Omental fat pad (tissue), 4 donors: ENCODE measurements around the gene TGM1. TPM values are rescaled to one million over a fixed set of nuclear protein-coding genes. Genes with fewer than 3 reads are reported as not detected.

Experiments used
- ATAC-seq: fragments of 150-250 bp; one replicate; pipeline ENCODE4 v1.9.1; 2016; ENCODE audit warnings: mild to moderate bottlenecking, moderate library complexity; ENCODE audit not compliant: low FRiP score
- DNase-seq: peaks from one replicate; pipeline ENCODE4 v3.0.0-alpha.2; 2019; ENCODE audit warnings: low spot score
- total RNA-seq, 4 donors: library from RNA; depleted of rRNA; stranded (reverse); fragments of >200 nt; gene quantifications; one replicate each; pipeline ENCODE4 v1.1.0, GENCODE V29; 2016
- TF ChIP-seq, protein P1 (sequence below), 3 donors: fragments of 450-650 bp; IDR thresholded peaks; one replicate each; pipeline ENCODE4 v1.5.1; 2016 to 2017; ENCODE audit warnings: antibody characterized with exemption in 3 of 3, mild to moderate bottlenecking in 3 of 3, moderate library complexity in 2 of 3

Gene TGM1
- total RNA-seq, 4 donors from 2014 or later, result 2.0 to 114 (median 79.1) TPM

DNA sequence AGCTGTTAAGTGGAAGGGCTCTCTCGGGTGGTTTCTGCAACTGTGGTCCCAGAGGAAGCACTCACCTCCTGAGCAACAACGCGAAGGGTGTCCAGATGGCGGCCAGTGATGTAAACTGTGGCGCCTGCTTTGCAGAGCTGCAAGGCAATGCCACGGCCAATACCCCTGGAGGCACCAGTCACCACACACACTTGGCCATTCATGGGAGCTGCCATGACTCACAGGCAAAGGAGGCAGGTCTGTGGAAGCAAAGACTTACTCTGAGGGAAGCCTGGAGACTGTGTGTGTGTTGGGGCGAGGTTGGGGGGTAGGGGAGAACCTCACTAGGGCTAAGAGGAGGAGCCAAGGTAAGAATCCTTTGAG lies 35.9 kb upstream of the TGM1 start:
- DNase-seq (no peak), ATAC-seq (peak; percentile 14)
- TF ChIP-seq, protein P1, sequence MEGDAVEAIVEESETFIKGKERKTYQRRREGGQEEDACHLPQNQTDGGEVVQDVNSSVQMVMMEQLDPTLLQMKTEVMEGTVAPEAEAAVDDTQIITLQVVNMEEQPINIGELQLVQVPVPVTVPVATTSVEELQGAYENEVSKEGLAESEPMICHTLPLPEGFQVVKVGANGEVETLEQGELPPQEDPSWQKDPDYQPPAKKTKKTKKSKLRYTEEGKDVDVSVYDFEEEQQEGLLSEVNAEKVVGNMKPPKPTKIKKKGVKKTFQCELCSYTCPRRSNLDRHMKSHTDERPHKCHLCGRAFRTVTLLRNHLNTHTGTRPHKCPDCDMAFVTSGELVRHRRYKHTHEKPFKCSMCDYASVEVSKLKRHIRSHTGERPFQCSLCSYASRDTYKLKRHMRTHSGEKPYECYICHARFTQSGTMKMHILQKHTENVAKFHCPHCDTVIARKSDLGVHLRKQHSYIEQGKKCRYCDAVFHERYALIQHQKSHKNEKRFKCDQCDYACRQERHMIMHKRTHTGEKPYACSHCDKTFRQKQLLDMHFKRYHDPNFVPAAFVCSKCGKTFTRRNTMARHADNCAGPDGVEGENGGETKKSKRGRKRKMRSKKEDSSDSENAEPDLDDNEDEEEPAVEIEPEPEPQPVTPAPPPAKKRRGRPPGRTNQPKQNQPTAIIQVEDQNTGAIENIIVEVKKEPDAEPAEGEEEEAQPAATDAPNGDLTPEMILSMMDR (IDR thresholded peaks at IDR 0.05), result no peak

DNA sequence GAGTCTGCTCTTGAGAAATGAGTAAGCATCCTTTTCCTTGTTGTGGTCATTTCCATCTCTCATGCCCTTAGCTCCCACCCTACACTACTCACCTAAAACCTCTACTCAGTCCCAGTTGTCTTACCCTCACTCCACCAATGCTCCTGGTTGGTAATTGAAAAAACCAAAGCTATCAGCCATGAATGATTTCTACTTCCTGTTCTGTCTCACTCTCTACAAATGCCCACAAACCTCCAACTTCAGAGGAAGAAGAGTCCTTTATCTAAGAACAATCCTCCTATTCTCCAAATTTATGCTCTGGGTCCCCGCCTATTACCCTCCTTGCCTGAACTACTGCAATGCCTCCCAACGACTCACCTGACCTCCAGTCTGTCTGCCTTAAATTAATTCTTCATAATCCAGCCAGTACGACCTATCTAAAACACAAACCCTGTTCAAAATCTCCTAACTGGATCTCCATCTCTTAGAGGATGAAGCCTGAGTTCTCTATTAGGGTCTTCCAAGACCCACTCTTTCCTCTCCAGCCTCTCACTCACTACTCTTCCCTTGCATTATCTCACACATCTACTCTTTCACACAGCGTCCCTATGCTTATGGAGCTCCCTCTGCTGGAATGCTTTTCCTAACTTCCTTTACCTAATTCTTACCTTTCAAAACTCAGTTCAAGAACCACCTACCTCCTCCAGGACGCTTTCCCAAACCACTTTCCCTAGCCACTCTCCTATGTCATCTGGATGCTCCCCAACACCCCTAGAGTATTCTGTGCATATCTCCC lies 34.4 kb upstream of the TGM1 start:
- DNase-seq (no peak), ATAC-seq (no peak)
- TF ChIP-seq, protein P1 (IDR thresholded peaks at IDR 0.05), result no peak

DNA sequence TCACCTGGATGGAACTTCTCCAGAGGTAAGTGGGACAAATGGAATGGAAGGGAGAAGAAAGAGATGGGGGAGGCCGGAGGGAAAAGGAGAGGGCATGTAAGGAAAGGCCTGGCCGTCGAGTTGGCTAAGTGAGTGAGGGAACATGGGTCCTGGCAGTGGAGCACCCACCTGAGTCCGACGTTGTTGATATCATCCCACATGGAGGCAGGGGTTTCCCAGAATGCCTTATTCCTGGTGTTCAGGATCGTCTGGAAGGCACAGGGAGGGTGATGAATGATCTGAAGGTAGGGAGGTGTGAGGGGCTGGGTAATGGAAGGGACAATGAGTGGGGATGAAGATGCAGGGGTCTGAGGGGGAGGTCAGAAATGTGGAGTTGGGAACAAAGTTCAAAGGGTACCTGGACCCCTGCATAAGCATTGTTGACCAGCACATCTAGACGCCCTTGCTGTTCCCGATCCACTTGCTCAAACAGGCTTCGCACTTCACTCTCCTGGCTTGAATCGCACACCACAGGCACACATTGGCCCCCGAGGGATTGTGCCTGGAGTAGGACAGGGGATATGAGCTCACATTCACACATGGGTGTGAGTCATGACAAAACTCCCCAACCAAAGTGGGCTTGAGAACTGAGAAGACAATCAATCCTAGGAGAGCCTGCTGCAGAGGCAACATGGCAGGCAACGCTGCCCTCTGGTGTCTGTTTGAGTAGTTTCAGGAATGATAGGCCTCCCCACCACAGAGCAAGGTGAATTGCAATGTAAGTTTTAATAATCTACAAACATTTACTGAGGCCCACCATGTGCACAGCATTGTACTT lies 33.6 kb upstream of the TGM1 start:
- DNase-seq, result peak; percentile 59
- ATAC-seq, result peak; percentile 80
- TF ChIP-seq, protein P1 (IDR thresholded peaks at IDR 0.05), result peak in 1 of 3 donors; percentile 29

DNA sequence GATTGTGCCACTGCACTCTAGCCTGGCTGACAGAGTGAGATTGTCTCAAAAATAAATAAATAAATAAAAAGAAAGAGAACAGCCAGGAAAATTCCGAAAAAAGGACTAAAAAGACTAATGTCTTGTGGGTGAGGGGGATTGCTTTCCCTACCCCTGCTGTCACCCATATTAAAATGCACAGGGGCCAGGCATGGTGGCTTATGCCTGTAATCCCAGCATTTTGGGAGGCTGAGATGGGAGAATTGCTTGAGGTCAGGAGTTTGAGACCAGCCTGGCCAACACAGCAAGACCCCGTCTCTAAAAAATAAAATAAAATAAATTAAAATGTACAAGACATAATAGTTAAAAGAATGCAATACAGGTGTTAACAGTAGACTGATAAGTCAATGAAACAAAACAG lies 30.5 kb upstream of the TGM1 start:
- DNase-seq (no peak), ATAC-seq (no peak)
- TF ChIP-seq, protein P1 (IDR thresholded peaks at IDR 0.05), result no peak

DNA sequence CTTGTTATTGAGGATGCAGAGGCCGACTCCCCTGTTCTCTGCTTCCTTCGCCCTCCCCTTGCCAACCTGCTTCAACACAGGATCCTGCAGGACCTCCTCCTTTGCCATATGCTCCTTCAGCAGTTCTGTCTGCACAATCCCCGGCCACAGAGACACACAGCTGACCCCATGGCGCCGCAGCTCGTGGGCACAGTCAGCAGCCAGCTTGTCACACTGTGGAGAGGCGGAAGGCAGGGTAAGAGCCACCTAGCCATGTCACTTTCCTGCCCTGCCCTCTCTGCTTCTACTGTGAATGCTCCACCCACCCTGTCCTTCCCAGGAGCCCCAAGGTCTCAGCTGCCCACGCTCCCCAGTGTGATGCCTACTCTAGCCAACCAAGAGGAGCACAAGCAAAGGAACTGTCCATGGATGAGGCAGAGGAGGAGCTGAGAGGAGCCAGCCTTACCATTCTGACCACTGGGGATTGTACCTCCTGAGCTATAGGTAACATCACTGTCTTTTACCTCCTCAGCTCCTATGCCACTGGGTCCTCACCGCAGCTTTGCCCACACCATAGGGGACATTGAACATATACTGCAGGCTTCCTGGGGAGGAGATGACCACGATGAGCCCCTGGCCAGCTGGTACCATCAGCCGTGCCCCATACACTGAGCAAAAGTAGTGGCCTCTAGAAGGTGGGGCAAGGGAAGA lies 29.3 kb upstream of the TGM1 start:
- ATAC-seq, result no peak
- TF ChIP-seq, protein P1 (IDR thresholded peaks at IDR 0.05), result no peak

DNA sequence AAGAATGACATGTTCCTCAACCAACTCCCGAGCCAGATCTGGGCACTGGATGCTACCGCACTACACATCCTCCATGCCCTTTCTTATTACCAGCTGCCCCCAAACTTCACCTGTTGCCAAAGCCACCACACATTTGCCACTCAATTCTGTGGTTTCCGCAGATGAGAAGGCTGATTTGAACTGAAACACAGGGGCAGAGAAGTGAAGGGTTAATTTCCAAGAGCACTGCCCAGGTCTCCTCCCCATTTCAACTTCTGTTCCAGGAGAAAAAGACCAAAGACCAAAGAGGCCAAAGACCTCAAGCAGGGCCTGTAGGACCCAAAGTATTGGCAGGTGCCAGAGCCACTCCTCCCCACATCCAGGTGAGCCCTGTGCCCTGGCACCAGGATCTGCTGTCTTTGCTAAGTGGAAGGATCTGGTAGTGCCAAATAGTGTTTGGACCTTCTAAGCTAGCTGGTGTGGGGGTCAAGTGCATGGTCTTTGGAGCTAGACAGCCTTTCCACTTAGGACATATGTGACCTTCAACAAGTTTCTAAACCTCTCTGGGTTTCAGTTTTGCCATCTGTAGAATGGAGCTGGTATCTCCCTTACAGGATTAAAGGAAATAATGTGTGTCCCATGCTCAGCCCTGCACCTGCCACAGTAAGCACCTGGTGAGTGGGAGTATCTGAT lies 28.6 kb upstream of the TGM1 start:
- no peak for ATAC-seq
- TF ChIP-seq, protein P1 (IDR thresholded peaks at IDR 0.05), result no peak
- DNase-seq, result no peak

More for the DNA sequence above, 29.3 kb upstream of the TGM1 start:
- DNase-seq, result no peak
